ENCODE results near the gene VPS51. TPM values are rescaled to one million over a fixed set of nuclear protein-coding genes. Genes with fewer than 3 reads are reported as not detected.

The VPS51 gene
- total RNA-seq = 100 to 1,000 TPM in 3 of 4 donors, 10 to 100 TPM in 1; 96.1 to 447 (median 140) TPM

DNA sequence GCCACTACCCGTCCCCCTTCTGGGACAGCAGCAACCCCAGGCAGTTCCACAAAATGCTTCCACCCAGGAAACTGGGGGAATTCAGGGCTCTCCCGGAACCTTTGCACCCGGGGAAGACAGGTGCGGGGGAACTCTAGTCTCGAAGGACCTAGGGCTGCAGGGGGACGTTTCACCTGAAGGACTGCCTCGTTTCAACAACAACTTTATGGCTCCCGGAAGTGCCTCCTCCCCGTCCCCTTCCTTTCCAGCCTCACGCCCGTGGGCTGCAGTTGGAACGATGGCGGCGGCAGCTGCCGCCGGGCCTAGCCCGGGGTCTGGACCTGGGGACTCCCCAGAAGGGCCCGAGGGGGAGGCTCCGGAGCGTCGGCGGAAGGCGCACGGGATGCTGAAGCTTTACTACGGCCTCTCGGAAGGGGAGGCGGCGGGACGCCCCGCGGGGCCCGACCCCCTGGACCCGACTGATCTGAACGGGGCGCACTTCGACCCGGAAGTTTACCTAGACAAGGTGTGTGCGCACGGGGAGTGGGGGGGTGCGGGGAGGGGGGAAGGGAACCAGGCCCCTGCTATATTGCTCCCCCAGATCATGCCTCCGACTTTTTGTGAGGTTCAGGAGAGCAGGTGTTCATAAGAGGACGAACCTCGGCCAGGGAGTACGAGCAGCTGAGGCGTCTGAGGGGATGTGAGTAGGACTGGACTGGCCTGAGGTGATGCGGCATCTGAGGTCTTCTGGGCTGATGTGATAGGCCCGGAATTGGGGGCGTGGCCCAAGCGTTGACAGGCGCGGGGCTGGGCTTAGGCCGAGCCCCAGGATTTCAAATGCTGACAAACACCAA is at the start of gene VPS51:
TSS of gene VPS51 (plus strand) at position 241 of the 833 bp plus-strand sequence. CDS start at position 278, 37 bp downstream.
- no peaks in the 10 kb centered on the region for H3K36me3 ChIP-seq
- peak; percentile 83 to 88 for DNase-seq
- peaks cover 0 to 6% of the 10 kb centered on the region in 2 donors for H3K4me1 ChIP-seq
- TF ChIP-seq, protein P1, sequence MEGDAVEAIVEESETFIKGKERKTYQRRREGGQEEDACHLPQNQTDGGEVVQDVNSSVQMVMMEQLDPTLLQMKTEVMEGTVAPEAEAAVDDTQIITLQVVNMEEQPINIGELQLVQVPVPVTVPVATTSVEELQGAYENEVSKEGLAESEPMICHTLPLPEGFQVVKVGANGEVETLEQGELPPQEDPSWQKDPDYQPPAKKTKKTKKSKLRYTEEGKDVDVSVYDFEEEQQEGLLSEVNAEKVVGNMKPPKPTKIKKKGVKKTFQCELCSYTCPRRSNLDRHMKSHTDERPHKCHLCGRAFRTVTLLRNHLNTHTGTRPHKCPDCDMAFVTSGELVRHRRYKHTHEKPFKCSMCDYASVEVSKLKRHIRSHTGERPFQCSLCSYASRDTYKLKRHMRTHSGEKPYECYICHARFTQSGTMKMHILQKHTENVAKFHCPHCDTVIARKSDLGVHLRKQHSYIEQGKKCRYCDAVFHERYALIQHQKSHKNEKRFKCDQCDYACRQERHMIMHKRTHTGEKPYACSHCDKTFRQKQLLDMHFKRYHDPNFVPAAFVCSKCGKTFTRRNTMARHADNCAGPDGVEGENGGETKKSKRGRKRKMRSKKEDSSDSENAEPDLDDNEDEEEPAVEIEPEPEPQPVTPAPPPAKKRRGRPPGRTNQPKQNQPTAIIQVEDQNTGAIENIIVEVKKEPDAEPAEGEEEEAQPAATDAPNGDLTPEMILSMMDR (IDR thresholded peaks at IDR 0.05) = peak in 2 of 4 experiments; percentile 35 to 57
- peak; percentile 20 to 58 for TF ChIP-seq POLR2A (IDR thresholded peaks at IDR 0.05)
- no peaks in the 10 kb centered on the region for H3K27me3 ChIP-seq
- H3K9me3 ChIP-seq = no peaks in the 10 kb centered on the region
- H3K27ac ChIP-seq = peak within 1 kb of the TSS; percentile 85 to 91
- intact Hi-C loops (cut with DNase I; ENCODE audit: low total_unique reads) = no loop called here
- peak within 1 kb of the TSS; percentile 80 to 91 for H3K4me3 ChIP-seq

DNA sequence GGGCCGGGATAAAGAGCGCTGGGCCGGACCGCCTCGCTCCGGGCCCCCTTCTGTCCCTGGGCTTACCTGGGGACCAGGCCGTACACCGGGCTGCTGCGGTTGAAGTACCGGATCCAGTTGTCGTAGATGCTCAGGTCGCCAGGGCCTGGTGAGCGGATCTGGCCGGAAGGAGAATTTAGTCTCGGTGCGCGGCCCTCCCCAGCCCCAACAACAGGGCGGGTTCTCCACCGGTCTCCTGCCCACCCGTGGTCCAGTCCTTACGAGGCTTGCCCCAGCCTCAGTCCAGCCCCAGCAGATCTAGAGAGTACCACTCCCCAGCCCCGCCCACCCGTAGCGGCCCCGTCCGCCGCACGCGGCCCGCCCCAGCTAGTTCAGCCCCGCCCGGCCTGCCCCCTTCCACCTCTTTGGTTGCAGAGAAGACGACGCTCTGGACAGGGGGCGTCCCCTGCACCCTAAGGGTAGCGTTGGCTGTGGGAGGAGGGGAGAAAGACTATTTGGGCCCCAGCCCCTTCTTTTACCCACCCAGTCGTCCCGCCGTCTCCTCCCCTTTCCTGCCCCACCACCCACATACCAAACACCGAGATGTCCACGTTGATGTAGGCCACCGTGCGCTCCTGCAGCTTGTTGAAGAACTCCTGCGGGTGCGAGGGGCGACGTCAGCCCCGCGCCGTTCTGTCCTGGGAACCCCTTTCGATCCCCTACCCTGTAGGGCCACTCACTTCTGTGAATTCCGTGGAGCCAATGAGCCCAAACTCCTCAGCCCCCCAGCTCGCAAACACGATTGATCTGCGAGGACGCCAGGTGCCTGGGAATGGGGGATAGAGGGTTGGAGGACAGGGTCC is 48.2 kb upstream of the VPS51 start:
- peak; percentile 42 to 45 for DNase-seq
- H3K4me3 ChIP-seq = peak overlapping the region; percentile 38 to 48
- H3K4me1 ChIP-seq = no peaks in the 10 kb centered on the region
- no peaks in the 10 kb centered on the region for H3K9me3 ChIP-seq
- peak overlapping the region; percentile 48 to 81 for H3K27ac ChIP-seq
- no peak for TF ChIP-seq POLR2A (IDR thresholded peaks at IDR 0.05)
- TF ChIP-seq, protein P1 (IDR thresholded peaks at IDR 0.05) = no peak
- no peaks in the 10 kb centered on the region for H3K36me3 ChIP-seq
- no peaks in the 10 kb centered on the region for H3K27me3 ChIP-seq
- intact Hi-C loops (cut with DNase I; ENCODE audit: low total_unique reads) = no loop called here

DNA sequence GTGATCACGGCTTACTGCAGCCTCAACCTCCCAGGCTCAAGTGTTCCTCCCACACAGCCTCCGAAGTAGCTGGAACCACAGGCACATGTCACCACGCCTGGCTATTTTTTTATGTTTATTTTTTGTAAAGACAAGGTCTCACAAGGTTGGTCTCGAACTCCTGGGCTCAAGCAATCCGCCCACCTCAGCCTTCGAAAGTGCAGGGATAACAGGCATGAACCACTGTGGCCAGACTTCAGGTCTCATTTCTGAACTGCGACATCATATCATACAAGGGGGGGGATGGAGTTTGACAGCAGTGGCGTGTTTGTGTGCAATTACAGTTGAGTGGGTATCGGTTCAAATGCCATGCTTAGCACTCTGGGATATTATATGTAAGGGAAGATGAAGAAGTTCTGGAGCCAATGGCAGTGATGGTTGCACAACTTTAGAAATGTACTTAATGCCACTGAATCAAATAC is 44.6 kb upstream of the VPS51 start:
- DNase-seq = no peak
- no peaks in the 10 kb centered on the region for H3K36me3 ChIP-seq
- H3K27me3 ChIP-seq = no peaks in the 10 kb centered on the region
- no peaks in the 10 kb centered on the region for H3K4me1 ChIP-seq
- no peak for TF ChIP-seq POLR2A (IDR thresholded peaks at IDR 0.05)
- TF ChIP-seq, protein P1 (IDR thresholded peaks at IDR 0.05) = no peak
- no peak overlapping the region for H3K4me3 ChIP-seq
- no peak overlapping the region for H3K27ac ChIP-seq
- intact Hi-C loops (cut with DNase I; ENCODE audit: low total_unique reads) = no loop called here
- H3K9me3 ChIP-seq = no peaks in the 10 kb centered on the region

DNA sequence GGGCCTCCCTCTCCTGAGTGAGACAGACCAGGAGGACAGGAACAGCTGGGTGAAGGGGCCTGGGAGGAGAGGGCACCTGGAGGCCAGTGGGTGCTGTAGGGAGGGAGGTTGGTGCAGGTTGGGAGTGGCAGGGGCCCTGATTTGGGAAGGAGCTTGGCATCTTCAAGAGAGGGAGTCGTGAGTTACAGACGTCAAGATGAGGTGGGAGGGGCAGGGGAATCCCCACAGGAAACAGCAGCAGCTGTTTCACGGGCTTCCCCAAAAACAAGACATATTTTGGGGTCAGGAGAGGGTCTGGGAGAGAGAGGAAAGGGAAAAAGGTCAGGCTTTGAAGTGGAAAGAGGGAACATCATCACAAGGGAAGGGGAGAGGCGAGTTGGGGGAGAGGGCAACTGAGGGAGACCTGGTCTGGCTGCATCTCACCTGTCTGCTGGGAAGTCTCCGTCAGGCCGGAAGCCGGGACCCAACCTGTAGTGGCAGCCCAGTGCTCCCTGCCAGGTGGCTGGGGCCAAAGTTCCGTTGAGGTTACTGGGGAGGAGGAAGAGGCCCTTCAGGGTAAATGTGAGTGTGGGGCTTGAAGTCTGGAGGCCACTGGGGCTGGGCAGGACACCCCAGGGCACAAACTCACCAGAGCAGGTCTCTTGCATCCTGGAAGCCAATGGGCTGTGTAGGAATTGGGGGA is 42.0 kb upstream of the VPS51 start:
- Histone ChIP-seq H3K27ac (no peak overlapping the region), H3K36me3 (no peaks in the 10 kb centered on the region), H3K9me3 (no peaks in the 10 kb centered on the region), H3K4me1 (no peaks in the 10 kb centered on the region), H3K4me3 (no peak overlapping the region), H3K27me3 (no peaks in the 10 kb centered on the region)
- TF ChIP-seq, protein P1 (IDR thresholded peaks at IDR 0.05) = no peak
- no peak for TF ChIP-seq POLR2A (IDR thresholded peaks at IDR 0.05)
- intact Hi-C loops (cut with DNase I; ENCODE audit: low total_unique reads) = no loop called here
- DNase-seq = no peak
